ENCODE measurements around the gene BTNL2. TPM values are rescaled to one million over a fixed set of nuclear protein-coding genes. Genes with fewer than 3 reads are reported as not detected.

Gene BTNL2
- total RNA-seq, 1 experiment from 2014 or later: not detected

- Mint-ChIP-seq H3K4me1 (no peaks in the 10 kb centered on the region), H3K27me3 (ENCODE audit: low read depth) (no peaks in the 10 kb centered on the region; the same call in none of the 2 replicates), H3K4me3 (no peak overlapping the region), H3K9me3 (peaks cover 4 to 12% of the 10 kb centered on the region in 2 experiments; a peak in 2 of 5 replicates), H3K36me3 (ENCODE audit: insufficient read depth in 1 of 3, low read depth in 3 of 3) (0 out of 7 replicates have a peak, but pooled peaks cover 0 to 2% (median 0%) of the 10 kb centered on the region in 3 experiments), H3K27ac (no peak overlapping the region)
- H3T11ph ChIP-seq (ENCODE audit: low read length): no peak overlapping the region
- no peak for DNase-seq
- H3K14ac ChIP-seq (ENCODE audit: insufficient read depth, low read length): no peak overlapping the region
- H3K4me1 ChIP-seq (ENCODE audit: insufficient read depth, low read length): no peaks in the 10 kb centered on the region
- TF ChIP-seq CTCF (conservative IDR thresholded peaks at IDR 0.05): no peak
- H2BK5ac ChIP-seq (ENCODE audit: insufficient read length, low read length): no peak overlapping the region
- H4K91ac ChIP-seq (ENCODE audit: insufficient read length, low read depth, low read length): no peak overlapping the region
- H3K4me2 ChIP-seq (ENCODE audit: insufficient read depth, insufficient read length, low read length): no peak overlapping the region
- H3K23ac ChIP-seq (ENCODE audit: insufficient read length, low read depth, low read length): no peak overlapping the region
- no peak overlapping the region for H2BK20ac ChIP-seq (ENCODE audit: low read depth, low read length, poor library complexity, severe bottlenecking)
- H3K79me1 ChIP-seq (ENCODE audit: insufficient read depth, low read depth, low read length, poor library complexity, severe bottlenecking): no peaks in the 10 kb centered on the region
- H2AK5ac ChIP-seq (ENCODE audit: insufficient read length, low read length): no peak overlapping the region
- no peak overlapping the region for H3K4ac ChIP-seq (ENCODE audit: low read depth, low read length)
- H2BK120ac ChIP-seq (ENCODE audit: low read depth, low read length, poor library complexity, severe bottlenecking): no peak overlapping the region
- H4K5ac ChIP-seq (ENCODE audit: insufficient read length, low read depth, low read length): no peak overlapping the region
- no peaks in the 10 kb centered on the region for H4K20me1 ChIP-seq (ENCODE audit: control insufficient read depth, insufficient read depth, insufficient read length)
- H2BK15ac ChIP-seq (ENCODE audit: low read depth, low read length): no peak overlapping the region
- H3K79me2 ChIP-seq (ENCODE audit: insufficient read depth, low read length): no peaks in the 10 kb centered on the region
- no peak overlapping the region for H4K8ac ChIP-seq (replicated peaks; ENCODE audit: insufficient read length, low read depth, low read length)
- H3K27ac ChIP-seq (ENCODE audit: insufficient read length, low read depth, low read length): no peak overlapping the region
- H3K18ac ChIP-seq (ENCODE audit: insufficient read length, low read depth, low read length): no peak overlapping the region
- no peak overlapping the region for H3K56ac ChIP-seq (ENCODE audit: insufficient read length, low read depth, low read length)
- no peaks in the 10 kb centered on the region for H3K27me3 ChIP-seq (ENCODE audit: insufficient read depth, low read length)
- no peaks in the 10 kb centered on the region for H3K9me3 ChIP-seq (ENCODE audit: control insufficient read depth, low read depth, low read length)
- H3K9ac ChIP-seq (ENCODE audit: extremely low read depth, insufficient read length, low read length): no peak overlapping the region
- no peaks in the 10 kb centered on the region for H3K23me2 ChIP-seq (ENCODE audit: insufficient read length, low read depth, low read length, poor library complexity, severe bottlenecking)
- H2AFZ ChIP-seq (ENCODE audit: low read length): no peak overlapping the region
- no peak overlapping the region for H2BK12ac ChIP-seq (ENCODE audit: insufficient read length, low read depth, low read length)
- WGBS (ENCODE audit: extremely low coverage, insufficient read length, low lambda C conversion rate): no CpG with 5 or more reads among the region's 1 CpG
These were observed 20.9 kb downstream of the BTNL2 start for GRCh38 chr6:32386040-32386439.
